NOMO-1 treated with DMSO at 0.1 percent for 48 hours (cell line): Measurements from ENCODE around the gene IMPACT.
A peak's percentile ranks its signal among the peaks of the same experiment; 100 is the strongest.

Experiments used
- DNase-seq: peaks from one replicate; lab custom pipeline; 2025; ENCODE audit not compliant: unreplicated experiment; lab: John Stamatoyannopoulos, UW

IMPACT gene

DNA sequence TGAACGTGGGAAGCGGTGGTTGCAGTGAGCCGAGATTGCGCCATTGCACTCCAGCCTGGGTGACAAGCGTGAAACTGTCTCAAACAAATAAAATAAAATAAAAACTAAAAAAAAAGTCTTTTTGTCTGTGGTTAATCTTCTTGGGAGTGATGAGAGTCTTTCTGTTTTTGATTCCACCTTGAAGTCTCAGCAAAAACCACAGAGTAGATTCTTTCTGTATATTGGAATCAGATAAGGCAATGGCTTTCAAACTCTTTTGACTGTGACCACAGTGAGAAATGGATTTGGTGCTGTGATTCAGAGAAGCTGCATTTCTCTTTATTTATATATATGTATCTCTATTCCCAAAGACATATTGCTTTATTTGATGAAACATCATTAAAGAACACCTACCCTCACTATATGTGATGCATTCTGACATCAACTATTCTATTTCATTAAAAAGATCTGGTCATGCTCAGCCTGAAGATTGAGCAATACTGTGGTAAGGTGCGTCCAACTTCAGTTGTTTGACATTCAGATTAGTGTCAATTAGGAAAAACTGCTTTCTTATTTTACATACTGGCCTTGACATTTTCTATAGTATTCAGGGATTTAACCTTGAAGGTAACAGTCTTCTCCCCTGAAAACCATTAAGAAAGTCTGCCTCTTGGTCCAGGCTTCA lies 49.6 kb downstream of the IMPACT start:
- DNase-seq = no peak

DNA sequence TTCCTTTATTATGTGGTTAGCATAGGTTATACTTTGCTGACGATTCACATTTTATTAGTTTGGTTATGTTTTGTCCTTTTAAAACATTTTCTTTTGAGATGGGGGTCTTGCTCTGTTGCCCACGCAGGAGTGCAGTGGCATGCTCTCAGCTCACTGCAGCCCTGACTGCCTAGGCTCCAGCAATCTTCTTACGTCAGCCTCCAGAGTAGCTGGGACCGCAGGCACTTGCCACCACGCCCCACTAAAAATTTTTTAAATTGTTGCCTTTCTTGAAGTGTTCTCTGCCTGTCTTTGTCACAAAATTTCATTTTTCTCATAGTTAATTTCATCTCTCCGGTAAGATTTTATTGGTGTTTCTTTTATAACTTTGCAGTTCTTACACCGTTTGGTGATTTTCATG lies 52.9 kb downstream of the IMPACT start:
- no peak for DNase-seq

DNA sequence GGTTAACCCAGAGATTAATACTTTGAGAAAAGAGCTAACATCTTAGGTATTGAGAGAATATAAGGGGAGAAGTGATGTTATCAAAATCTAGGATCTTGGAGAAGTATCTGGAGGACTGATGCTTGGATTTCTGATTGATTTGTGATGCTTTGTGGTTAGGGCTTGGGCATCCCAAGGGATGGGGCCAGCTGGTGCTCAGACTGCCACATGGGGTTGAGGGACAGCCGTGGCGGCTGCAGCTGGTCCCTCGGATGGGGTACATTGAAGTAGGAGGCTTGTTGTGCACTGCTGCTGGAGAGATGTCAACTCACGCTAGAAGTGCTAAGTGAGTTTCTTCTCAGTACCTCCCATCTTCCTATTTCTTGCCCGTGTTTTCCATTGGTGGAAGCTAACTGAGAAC lies 56.4 kb downstream of the IMPACT start:
- no peak for DNase-seq

DNA sequence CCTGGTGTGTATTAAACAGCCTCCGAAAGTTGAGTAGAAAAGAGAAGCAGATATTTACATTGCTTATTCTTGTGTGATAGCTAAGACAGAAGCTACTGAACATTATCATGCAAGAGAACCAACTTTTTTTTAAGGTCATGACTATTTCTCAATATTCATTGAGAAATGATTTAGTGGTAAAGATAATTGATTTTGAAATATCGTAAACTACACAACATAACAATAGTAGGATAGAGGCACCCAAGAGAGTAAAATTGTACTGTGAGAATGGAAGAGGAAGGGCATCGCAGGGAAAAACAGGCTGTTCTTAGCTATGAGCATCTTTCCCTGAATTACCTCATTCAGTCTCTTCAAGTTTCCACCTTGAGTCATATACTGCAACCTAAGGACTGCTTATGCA lies 59.2 kb downstream of the IMPACT start:
- no peak for DNase-seq

DNA sequence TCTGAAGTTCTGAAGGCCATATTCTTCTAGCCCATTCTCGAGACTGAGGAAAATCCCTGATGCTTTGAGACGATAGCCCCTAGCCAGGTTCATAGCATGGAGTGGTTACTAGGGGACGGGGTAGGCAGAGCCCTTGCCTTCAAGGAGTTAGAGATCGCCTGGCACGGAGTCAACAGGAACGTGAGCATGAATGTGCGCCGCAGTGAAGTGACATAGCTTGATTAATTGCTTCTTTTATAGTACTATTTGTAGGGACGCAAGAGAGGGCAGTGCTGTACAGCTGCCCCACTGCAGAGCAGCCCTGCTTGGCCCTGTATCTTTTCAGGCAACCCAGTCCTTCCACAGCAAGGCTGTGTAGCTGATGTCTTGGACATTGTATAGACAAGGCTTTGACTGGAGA lies 60.2 kb downstream of the IMPACT start:
- DNase-seq = no peak

DNA sequence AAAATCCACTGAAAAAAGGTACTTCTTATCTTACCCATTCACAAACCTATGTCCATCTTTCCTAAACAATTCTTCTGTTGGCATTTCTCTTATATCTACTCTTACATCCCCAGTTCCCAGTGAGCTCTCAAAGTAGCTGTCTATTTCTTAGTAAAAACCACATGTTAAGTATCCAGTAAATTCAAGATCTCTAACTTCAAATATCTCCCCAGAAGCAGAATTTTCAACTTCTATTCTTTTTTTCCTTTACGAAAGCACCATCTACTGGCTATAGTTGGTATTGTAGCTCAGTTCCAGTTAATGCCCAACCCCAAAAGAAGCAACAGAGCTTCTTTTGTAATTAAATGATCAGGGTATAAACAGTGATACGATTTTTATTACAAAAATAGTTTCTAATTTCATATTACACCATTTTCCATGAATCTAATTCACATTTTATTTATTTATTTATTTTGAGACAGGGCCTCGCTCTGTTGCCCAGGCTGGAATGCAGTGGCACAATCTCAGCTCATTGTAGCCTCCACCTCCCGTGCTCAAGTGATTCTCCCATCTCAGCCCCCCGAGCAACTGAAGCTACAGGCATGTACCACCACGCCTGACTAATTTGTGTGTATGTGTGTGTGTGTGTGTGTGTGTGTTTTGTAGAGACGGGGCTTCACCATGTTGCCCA lies 62.5 kb downstream of the IMPACT start:
- peak; percentile 73 for DNase-seq

DNA sequence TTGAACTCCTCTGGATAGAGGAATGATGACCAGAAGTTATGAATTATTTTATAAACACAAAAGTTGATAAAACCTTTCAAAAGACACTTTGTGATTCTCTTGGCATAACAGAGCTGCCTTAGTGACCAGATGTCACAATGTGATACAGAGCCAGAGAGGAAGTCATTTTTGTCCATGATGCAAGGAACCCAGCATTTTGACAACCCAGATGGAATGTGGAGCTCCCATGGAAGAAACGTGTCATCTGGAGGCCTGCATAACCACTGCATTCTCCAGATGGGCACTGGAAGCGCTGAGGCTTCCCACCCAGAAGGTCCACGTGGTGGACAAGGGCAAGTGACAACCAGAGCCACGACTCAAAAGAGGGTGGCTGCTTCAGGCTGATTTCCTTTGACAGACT lies 64.1 kb downstream of the IMPACT start:
- peak; percentile 53 for DNase-seq

DNA sequence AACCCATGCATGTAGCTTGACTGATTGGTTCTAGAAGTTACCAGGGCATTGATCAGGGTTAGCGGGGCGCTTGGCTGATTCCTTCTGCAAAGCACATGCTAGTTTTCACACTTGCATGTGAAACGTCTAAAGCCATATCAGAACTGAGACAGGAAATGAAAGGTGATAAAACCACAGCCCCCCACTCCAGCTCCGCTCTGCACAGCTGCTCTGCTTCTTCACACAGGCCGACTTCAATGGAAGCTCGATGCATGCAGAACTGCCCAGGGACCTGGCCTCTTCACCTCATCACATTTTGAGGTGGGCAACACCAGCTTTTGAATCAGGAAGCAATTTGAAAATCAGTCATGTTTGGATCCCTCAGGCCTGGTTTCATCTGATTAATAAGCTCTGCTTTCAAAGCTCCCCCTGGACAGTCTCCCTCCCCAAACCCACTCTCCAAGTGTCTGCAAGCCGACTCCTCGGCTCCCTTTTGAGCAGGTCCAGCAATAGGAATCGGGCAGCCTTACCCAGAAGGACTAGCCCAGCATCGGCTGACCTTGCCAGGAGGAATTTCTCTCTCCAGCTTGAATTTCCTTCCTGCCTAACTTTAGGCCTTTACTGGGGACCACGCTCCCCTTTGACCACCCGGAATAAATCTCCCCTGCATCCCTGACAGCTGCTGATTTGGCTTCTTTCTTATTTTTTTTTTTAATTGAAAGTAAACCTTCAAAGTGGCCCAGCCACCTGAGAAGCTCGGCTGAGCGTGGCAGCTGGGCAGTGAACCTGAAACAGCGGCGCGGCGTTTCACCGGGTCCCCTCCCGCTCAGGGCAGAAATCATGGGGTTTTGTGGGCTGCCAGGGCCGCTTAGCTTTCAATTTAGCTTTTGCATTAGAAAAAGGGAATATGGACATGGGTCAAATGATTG lies 65.7 kb downstream of the IMPACT start:
- no peak for DNase-seq

DNA sequence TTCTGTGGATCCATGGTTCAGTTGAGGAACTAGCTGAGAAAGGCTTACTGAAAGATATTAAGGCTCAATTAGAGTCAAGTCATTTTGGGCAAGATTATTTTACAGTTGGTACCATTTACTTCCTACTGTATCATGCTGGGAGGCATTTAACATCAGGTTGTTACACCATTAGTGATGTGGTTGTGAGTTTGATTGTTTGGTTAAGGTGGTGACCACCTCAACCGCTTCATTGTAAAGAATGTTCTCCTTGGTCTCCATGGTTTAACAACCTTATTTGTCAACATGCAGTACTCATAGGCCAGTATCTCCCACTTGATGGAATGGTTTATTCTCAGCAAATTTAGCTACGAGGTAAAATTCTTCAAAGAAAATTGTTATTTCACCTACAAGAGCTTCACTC lies 68.1 kb downstream of the IMPACT start:
- no peak for DNase-seq

DNA sequence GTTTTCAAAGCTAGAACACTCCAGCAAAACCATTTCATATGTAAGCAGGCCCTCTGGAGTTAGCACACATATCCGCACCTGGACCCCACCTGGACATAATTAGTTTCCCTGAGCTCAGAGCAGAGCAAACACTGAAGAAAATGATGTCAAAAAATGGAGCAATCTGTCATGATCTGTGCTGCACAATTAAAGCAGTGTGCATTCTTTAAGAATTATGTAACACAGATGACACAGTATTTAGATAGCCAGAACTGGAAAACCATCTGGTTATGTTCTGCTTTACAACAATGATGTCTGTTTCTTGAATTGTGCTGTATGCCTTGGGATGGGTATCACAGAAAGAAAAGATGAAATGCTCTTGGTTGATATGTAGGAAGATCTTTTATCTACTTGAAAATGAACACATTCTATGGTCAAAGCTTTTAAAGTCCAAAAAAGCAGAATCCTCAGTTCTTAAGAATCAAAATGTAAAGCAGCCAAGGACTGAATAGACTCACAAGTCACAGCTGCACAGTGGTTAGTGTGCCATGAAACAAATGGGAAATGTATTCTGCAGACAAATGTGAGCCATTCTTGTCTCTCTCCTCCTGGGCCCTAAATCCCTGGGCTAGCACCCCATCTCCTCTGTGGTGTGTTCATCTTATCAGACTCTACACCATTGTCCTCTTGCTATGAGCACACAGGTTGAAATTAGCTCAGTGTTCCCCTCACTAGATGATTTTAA lies 70.7 kb downstream of the IMPACT start:
- DNase-seq = no peak

DNA sequence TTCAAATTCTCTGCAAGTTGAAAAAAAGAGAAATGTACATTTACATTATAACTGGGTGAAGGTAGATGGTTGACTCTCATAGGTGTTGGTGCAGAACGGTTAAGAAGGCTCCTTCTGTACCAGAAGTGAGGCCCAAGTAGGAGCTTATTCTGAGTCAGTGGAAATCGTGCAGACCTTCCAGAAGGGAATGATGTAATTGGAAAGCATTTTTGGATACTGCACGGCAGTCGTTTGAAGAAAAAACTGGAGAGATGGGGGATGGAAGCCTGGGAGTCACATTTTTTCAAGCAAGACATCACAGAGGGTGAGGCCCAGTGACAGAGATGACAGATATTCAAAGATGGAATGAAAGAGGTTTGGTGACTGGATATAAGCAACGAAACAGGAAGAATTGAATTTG lies 73.3 kb downstream of the IMPACT start:
- no peak for DNase-seq

DNA sequence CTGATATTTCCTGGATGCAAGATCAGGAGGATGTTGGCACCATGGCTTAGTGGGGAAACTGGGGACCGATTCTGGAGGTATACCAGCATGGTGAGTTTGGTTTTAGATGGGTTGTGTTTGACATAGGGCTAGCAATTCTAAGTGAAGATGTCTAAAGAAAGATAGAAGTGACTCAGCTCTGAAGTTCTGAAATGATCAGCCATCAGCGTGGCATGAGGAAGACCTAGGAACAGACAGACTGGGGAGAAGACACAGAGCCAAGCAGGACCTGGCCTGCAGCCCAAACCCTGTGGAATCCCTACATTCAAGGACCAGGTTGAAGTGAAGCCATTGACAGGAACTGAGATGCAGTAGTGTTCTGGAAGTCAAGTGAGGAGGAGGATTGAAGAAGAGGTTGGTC lies 73.7 kb downstream of the IMPACT start:
- DNase-seq = no peak

DNA sequence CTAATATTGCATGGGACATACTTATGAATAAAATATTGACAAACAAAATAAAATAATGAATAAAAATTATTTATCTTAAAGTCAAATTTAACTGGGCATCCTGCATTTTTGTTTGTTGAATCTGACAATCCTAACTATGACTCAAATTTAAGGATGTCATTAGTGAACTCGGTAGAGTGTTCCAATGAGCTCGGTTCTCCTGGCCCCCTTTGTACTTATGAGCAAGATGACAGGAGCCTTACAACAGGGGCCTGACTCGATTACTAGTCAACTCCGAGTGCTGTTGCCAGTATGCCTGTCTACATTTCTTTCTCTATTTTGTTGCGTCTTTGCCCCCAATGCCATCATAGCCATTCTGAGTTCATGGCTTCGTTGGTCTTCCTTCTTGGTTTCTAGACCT lies 74.3 kb downstream of the IMPACT start:
- DNase-seq = no peak

DNA sequence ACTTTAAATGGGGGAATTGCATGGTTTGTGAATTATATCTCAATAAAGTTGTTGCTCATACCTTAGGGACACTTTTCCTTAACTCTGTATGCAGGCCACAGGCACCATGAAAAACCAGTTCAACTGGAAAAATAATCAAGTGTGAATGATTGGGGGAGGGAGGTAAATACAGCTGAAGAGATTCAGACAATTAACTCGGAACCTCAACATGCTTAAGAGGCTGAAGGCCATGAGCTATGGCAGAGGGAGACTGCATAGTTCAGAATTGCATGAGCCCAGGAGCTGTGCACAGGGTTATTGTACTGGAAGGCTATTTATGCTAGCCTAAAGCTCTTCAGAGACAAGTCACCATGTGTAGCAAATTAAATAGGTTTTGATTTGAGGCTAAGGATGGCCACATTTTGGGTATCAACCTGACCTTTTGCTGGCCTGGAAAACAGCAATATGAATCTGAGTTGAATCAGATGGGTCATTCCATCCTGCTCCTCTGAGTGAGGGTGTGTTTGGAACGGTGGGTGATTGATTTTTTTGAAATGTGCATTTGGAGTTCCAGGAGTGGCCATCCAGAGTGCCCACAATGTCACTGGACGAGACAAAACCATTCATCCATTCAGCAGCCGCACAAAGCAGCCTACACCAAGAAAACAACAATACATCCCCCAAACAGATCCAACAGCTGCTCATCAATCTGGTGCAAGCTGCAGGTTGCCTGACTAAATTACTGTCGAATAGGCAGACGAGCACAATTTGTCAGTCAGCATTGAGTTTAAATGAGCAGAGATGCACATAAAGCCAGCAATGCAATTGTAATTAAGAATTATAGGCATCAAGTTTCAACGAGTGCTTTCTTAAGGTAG lies 76.4 kb downstream of the IMPACT start:
- DNase-seq = no peak
